ENCODE measurements around the gene PDE11A. TPM values are rescaled to one million over a fixed set of nuclear protein-coding genes. Genes with fewer than 3 reads are reported as not detected.

PDE11A gene
- total and polyA plus RNA-seq, 4 donors = 1.0 to 5.9 (median 1.7) TPM

DNA sequence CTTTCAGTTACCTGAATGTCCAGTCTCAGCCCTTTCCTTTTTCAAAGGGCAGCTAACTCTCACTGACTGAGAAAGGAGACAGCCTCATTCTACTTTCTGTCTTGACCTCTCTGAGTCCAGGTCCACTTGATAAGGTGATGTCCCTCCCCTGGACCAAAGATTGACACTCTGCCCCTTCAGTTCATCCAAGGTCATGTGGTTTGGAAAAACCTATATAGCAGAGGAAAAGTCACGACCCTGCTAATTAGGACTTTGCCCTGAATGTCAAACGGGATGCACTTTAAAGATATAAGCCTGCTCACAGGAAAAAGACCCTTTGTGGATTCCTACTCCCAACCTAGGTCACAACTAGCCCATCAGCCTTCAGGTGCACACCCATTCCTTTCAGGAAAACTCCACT is 471.7 kb downstream of the PDE11A start:
- Histone ChIP-seq H3K27ac (ENCODE audit: low read depth in 1 of 2, low read length in 2 of 2) (no peak overlapping the region), H3K4me3 (ENCODE audit: low read depth in 1 of 3, low read length in 3 of 3) (no peak overlapping the region), H3K36me3 (ENCODE audit: control insufficient read depth in 4 of 4, insufficient read depth in 3 of 4, low read depth in 1 of 4, low read length in 3 of 4) (no peaks in the 10 kb centered on the region), H3K9me3 (ENCODE audit: control insufficient read depth in 4 of 4, low read length in 3 of 4) (no peaks in the 10 kb centered on the region), H3K4me1 (ENCODE audit: control insufficient read depth in 4 of 4, insufficient read depth in 4 of 4, low read length in 3 of 4) (peaks cover 0 to 11% (median 5%) of the 10 kb centered on the region in 4 donors), H3K9ac (ENCODE audit: low read depth in 1 of 2, low read length in 2 of 2) (no peak overlapping the region), H3K27me3 (ENCODE audit: control insufficient read depth in 4 of 4, insufficient read depth in 4 of 4, low read length in 3 of 4) (no peaks in the 10 kb centered on the region)
- TF ChIP-seq SP1 (IDR thresholded peaks at IDR 0.05) (no peak), YY1 (IDR thresholded peaks at IDR 0.05) (no peak), FOXA2 (IDR thresholded peaks at IDR 0.05) (no peak), RXRA (IDR thresholded peaks at IDR 0.05) (no peak), GABPA (IDR thresholded peaks at IDR 0.05 in 1 of 2, conservative IDR thresholded peaks at IDR 0.05 in 1 of 2) (no peak)
- TF ChIP-seq, protein P1, sequence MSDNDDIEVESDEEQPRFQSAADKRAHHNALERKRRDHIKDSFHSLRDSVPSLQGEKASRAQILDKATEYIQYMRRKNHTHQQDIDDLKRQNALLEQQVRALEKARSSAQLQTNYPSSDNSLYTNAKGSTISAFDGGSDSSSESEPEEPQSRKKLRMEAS (IDR thresholded peaks at IDR 0.05) = no peak
- WGBS = 55% methylated on average over 2 of the region's 2 CpGs
- DNase-seq (ENCODE audit: low spot score) = no peak

DNA sequence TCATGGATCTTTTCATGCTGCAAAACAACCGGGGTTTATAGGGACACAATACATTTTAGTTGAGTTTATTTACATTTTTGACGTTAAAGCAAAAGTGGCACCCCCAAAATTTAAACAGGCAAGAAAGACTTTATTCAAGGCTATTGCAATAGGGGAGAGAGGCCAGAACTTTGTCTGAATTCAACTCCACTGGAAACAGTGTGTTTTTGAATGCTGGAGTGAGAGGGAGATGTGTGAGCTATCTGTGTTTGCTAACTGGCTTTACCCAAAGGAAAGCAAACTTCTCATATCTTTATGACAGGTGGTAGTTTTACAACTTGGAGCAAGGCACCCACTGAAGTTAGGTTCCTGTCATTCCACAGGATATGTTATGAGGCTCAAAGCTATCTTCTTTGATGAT is 472.6 kb downstream of the PDE11A start:
- no peak overlapping the region for H3K27ac ChIP-seq (ENCODE audit: low read depth in 1 of 2, low read length in 2 of 2)
- H3K9me3 ChIP-seq (ENCODE audit: control insufficient read depth in 4 of 4, low read length in 3 of 4) = no peaks in the 10 kb centered on the region
- 83% methylated on average over 2 of the region's 2 CpGs for WGBS
- peaks cover 0 to 11% (median 5%) of the 10 kb centered on the region in 4 donors for H3K4me1 ChIP-seq (ENCODE audit: control insufficient read depth in 4 of 4, insufficient read depth in 4 of 4, low read length in 3 of 4)
- H3K27me3 ChIP-seq (ENCODE audit: control insufficient read depth in 4 of 4, insufficient read depth in 4 of 4, low read length in 3 of 4) = no peaks in the 10 kb centered on the region
- H3K36me3 ChIP-seq (ENCODE audit: control insufficient read depth in 4 of 4, insufficient read depth in 3 of 4, low read depth in 1 of 4, low read length in 3 of 4) = no peaks in the 10 kb centered on the region
- no peak overlapping the region for H3K9ac ChIP-seq (ENCODE audit: low read depth in 1 of 2, low read length in 2 of 2)
- DNase-seq (ENCODE audit: low spot score) = no peak
- TF ChIP-seq RXRA (IDR thresholded peaks at IDR 0.05) (no peak), HNF4G (IDR thresholded peaks at IDR 0.05) (no peak), JUND (IDR thresholded peaks at IDR 0.05) (no peak), FOXA2 (IDR thresholded peaks at IDR 0.05) (no peak), RAD21 (IDR thresholded peaks at IDR 0.05) (no peak), TAF1 (conservative IDR thresholded peaks at IDR 0.05) (no peak), GABPA (IDR thresholded peaks at IDR 0.05 in 1 of 2, conservative IDR thresholded peaks at IDR 0.05 in 1 of 2) (no peak), YY1 (IDR thresholded peaks at IDR 0.05) (no peak), HNF4A (conservative IDR thresholded peaks at IDR 0.05) (no peak), EGR1 (IDR thresholded peaks at IDR 0.05; ENCODE audit: low read depth in 2 of 2) (no peak), SP1 (IDR thresholded peaks at IDR 0.05) (no peak), NR2F2 (IDR thresholded peaks at IDR 0.05) (no peak)
- TF ChIP-seq, protein P2, sequence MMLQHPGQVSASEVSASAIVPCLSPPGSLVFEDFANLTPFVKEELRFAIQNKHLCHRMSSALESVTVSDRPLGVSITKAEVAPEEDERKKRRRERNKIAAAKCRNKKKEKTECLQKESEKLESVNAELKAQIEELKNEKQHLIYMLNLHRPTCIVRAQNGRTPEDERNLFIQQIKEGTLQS (IDR thresholded peaks at IDR 0.05) = no peak
- TF ChIP-seq, protein P3, sequence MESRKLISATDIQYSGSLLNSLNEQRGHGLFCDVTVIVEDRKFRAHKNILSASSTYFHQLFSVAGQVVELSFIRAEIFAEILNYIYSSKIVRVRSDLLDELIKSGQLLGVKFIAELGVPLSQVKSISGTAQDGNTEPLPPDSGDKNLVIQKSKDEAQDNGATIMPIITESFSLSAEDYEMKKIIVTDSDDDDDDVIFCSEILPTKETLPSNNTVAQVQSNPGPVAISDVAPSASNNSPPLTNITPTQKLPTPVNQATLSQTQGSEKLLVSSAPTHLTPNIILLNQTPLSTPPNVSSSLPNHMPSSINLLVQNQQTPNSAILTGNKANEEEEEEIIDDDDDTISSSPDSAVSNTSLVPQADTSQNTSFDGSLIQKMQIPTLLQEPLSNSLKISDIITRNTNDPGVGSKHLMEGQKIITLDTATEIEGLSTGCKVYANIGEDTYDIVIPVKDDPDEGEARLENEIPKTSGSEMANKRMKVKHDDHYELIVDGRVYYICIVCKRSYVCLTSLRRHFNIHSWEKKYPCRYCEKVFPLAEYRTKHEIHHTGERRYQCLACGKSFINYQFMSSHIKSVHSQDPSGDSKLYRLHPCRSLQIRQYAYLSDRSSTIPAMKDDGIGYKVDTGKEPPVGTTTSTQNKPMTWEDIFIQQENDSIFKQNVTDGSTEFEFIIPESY (IDR thresholded peaks at IDR 0.05) = no peak
- TF ChIP-seq, protein P1 (IDR thresholded peaks at IDR 0.05) = no peak
- TF ChIP-seq, protein P4, sequence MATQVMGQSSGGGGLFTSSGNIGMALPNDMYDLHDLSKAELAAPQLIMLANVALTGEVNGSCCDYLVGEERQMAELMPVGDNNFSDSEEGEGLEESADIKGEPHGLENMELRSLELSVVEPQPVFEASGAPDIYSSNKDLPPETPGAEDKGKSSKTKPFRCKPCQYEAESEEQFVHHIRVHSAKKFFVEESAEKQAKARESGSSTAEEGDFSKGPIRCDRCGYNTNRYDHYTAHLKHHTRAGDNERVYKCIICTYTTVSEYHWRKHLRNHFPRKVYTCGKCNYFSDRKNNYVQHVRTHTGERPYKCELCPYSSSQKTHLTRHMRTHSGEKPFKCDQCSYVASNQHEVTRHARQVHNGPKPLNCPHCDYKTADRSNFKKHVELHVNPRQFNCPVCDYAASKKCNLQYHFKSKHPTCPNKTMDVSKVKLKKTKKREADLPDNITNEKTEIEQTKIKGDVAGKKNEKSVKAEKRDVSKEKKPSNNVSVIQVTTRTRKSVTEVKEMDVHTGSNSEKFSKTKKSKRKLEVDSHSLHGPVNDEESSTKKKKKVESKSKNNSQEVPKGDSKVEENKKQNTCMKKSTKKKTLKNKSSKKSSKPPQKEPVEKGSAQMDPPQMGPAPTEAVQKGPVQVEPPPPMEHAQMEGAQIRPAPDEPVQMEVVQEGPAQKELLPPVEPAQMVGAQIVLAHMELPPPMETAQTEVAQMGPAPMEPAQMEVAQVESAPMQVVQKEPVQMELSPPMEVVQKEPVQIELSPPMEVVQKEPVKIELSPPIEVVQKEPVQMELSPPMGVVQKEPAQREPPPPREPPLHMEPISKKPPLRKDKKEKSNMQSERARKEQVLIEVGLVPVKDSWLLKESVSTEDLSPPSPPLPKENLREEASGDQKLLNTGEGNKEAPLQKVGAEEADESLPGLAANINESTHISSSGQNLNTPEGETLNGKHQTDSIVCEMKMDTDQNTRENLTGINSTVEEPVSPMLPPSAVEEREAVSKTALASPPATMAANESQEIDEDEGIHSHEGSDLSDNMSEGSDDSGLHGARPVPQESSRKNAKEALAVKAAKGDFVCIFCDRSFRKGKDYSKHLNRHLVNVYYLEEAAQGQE (IDR thresholded peaks at IDR 0.05) = no peak
- no peak overlapping the region for H3K4me3 ChIP-seq (ENCODE audit: low read depth in 1 of 3, low read length in 3 of 3)
